Activated CD8-positive, alpha-beta memory T cell treated with anti-CD3 and anti-CD28 coated beads for 36 hours (primary cell): ENCODE data around the gene ZNF10. TPM values are rescaled to one million over a fixed set of nuclear protein-coding genes. Genes with fewer than 3 reads are reported as not detected.

Source experiments
- CTCF ChIA-PET: fragments of 350-600 bp; sonication (Branson Sonifier 250); formaldehyde crosslinking; loops from one replicate; lab custom pipeline; 2021; ENCODE audit warnings: antibody characterized with exemption; lab: Charles Lee
- POLR2A ChIA-PET: fragments of 350-600 bp; sonication (Branson Sonifier 250); formaldehyde crosslinking; loops from one replicate; lab custom pipeline; 2021; ENCODE audit warnings: antibody characterized with exemption; lab: Charles Lee
- total RNA-seq, 2 experiments: library from RNA; stranded (reverse); gene quantifications; one replicate each; pipeline ENCODE4 v1.2.3, GENCODE V29; 2021

Gene ZNF10
- total RNA-seq, 2 experiments from 2014 or later = 3.2 to 4.0 TPM

GRCh38 chr12:133181238-133181959 lies 51.0 kb downstream of the ZNF10 start, which contains the start of gene ZNF268:
Gene ZNF268, plus strand, starts transcription at chr12:133181495. Its CDS starts 503 bp downstream, at chr12:133181998.
- ChIA-PET POLR2A (interaction anchor here (0.8 to 1.7 kb wide), 2 partner anchors 51 to 144 kb away, joined by 4 to 7 read pairs; partner anchors contain the start of genes ZNF10, ZNF84 and ZNF891), CTCF (interaction anchor here (0.9 to 1.9 kb wide), 4 partner anchors 11 to 194 kb away, joined by 3 to 7 read pairs (median 4); partner anchors contain the start of gene ZNF26)

GRCh38 chr12:133190176-133190575 lies 59.7 kb downstream of the ZNF10 start:
- ChIA-PET POLR2A (no interaction called here), CTCF (no interaction called here)

- POLR2A ChIA-PET = no interaction called here
- CTCF ChIA-PET = interaction anchor here (1.4 kb wide), 1 partner anchor 12 kb away, joined by 4 read pairs; the partner anchor contains the start of gene ZNF268
Measured at GRCh38 chr12:133192847-133193246, 62.4 kb downstream of the ZNF10 start.

- CTCF ChIA-PET = no interaction called here
- POLR2A ChIA-PET = no interaction called here
Measured at GRCh38 chr12:133201888-133202287, 71.5 kb downstream of the ZNF10 start.

GRCh38 chr12:133202493-133203343 lies 72.3 kb downstream of the ZNF10 start:
- CTCF ChIA-PET = no interaction called here
- POLR2A ChIA-PET = no interaction called here

GRCh38 chr12:133203344-133204263 lies 73.2 kb downstream of the ZNF10 start:
- ChIA-PET POLR2A (no interaction called here), CTCF (no interaction called here)

GRCh38 chr12:133204264-133204603 lies 73.8 kb downstream of the ZNF10 start:
- ChIA-PET CTCF (no interaction called here), POLR2A (no interaction called here)

GRCh38 chr12:133206390-133206789 lies 76.0 kb downstream of the ZNF10 start:
- CTCF ChIA-PET = no interaction called here
- POLR2A ChIA-PET = interaction anchor here (0.8 kb wide), 1 partner anchor 215 kb away, joined by 3 read pairs; no protein-coding TSS in a partner anchor

Other genes with a start within 250 kb of the ZNF10 start
- gene CHFR, start 243.0 kb upstream of the ZNF10 start, total RNA-seq = 10 to 100 TPM; 50.4 to 54.6 TPM
- gene ZNF605, start 174.3 kb upstream of the ZNF10 start, total RNA-seq = 1 to 10 TPM; 5.3 to 6.9 TPM
- gene ZNF26, start 144.3 kb upstream of the ZNF10 start, total RNA-seq = 10 to 100 TPM; 13.0 to 14.2 TPM
- gene ZNF84, start 93.1 kb upstream of the ZNF10 start, total RNA-seq = 10 to 100 TPM; 13.8 to 17.0 TPM
- gene ZNF140, start 49.7 kb upstream of the ZNF10 start, total RNA-seq = 10 to 100 TPM; 10.9 to 12.2 TPM
- 1 to 10 TPM; 1.9 to 2.0 TPM for gene ZNF891, start 353 bp upstream of the ZNF10 start, total RNA-seq
- 10 to 100 TPM; 18.6 to 19.6 TPM for gene ZNF268, start 50.9 kb downstream of the ZNF10 start, total RNA-seq
- gene ANHX, start 105.2 kb downstream of the ZNF10 start, total RNA-seq = not detected